Measurements from ENCODE around the gene MTUS2.

MTUS2 gene

DNA sequence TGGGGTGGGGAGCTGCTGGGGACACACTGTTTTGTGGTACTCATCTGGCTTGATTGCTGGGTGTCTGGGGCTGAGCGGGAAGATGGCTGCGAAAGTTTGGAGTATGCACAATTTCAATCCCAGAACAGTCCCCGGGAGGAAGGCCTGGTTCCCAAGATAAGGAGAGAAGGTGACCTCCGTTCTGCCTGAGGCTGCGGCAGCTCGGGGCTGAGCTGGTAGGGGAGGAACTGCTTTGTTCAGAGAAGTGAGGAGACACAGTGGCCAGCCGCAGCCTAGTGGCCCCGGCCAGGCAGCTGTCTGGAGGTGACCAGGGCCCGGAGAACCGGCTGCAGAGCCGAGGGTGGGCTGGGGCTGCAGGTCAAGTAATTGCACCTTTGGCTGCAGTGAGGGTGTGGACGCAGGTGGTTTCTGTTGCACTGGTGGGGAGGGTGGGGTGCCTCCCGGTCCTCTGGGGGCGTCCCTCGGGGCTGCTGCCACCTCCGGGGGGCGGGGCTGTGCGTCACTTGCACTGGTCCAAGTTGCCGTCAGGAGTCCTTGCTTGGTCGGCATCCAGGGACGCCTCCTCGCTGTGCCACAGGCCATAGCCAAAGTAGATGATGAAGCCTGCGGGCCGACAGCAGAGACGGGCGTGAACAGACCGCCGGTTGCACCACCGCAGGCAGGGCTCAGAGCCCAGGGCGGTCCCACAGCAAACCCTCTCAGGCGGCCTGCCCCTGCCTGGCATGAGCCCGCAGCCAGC lies 694.0 kb downstream of the MTUS2 start:
- no peak for FAIRE-seq
- DNase-seq (ENCODE audit: insufficient read length, low spot score): no peak

DNA sequence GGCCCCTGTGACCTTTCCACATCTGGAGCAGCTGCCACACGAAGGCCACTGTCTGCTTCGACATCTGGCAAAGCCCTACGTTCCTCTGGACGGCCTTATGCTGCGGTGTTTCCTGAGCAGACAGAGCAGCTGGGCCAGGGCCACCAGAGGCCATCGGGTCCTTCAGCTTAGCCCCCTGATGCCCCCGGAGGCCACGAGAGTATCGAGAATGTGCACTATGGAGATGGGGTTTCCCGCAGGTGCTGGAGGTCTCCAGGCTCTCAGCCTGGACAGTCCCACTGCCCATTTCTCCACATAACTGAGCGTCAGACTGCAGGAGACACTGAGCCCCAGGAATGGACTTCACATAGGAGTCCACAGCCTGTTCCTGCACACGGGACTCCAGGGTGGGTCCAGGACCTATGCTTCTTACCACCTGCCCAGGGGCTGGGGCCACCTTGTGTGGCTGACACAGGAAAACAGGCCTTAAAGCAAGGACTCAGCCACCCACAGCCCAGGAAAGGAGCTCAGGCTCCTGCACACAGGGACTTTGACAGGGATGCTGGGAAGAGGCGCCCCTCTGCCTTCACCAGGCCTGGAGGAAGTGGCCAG lies 694.7 kb downstream of the MTUS2 start:
- no peak for FAIRE-seq
- DNase-seq (ENCODE audit: insufficient read length, low spot score): no peak

DNA sequence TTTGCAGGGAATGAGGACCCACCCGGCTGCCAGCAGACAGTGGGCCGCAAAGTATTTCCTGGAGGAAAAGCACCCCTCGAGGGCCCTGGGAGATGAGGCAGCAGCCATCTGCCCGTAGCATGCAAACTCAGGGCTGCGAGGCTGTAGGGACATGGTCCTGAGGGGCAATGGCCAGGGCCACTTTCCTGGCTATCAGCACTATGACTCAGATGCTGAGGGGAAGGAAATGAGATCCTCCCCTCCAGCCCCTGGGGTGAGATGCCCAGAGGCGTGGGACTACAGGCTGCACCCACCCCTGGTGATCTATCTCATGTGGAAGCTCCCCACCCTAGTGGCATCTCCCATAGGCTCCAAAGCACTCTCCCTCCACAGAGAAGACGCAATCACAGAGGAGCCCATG lies 695.2 kb downstream of the MTUS2 start:
- no peak for FAIRE-seq
- DNase-seq (ENCODE audit: insufficient read length, low spot score): no peak

DNA sequence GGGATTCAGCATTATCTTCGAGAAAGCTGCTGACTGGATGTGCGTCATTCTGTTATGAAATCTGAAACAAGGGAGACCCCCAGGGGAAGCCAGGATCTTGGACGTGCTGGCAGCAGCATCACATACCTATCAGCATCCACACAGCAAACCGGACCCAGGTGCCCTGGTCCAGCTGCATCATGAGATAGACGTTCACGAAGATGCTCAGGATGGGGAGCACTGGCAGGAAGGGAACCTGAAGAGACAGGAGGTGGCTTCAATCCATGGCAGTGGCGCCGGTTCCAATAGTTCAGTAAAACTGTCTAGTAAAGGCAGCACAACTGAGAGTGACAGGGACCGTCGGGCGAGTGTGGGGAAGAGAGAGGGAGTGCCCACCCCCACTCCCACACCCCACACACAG lies 695.9 kb downstream of the MTUS2 start:
- no peak for DNase-seq (ENCODE audit: insufficient read length, low spot score)
- no peak for FAIRE-seq

DNA sequence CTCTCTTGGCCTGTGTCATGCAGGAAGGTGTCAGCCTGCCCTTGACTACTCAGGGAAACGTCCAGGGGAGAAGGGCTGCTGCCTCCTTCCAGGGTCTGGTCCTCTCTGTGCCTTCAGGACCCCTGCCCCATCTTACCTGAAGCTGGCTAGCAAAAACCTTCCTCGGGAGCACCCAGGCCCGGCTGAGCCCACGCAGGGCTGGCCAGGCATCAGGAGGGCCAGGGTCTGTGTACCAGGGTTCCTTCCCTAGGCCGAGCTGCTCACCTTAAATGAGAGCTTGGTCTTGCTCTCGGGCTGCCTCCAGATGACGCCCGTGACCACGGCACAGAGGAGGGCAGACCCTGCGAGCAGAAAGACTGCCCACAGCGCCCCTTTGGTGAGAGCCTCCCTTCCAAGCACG lies 696.7 kb downstream of the MTUS2 start:
- FAIRE-seq: no peak

DNA sequence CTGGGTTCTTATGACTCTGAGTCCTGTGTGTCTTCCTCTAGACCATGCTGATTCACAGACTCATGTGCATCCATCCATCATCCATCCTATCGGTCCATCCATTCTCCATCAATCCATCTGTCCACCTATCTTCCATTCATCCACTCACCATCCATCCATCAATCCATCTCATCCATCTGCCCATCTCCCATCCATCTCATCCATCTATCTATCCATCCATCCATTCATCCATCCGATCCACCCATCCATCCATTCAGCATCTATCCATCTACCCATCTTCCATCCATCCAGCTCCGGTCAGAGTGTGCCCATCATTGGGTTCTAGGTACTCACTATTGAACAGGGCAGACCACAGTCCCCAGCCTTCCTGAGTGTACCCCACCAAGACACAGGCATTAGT lies 699.8 kb downstream of the MTUS2 start:
- DNase-seq (ENCODE audit: insufficient read length, low spot score): no peak
- no peak for FAIRE-seq

More for the DNA sequence above, 696.7 kb downstream of the MTUS2 start:
- DNase-seq (ENCODE audit: insufficient read length, low spot score): no peak

DNA sequence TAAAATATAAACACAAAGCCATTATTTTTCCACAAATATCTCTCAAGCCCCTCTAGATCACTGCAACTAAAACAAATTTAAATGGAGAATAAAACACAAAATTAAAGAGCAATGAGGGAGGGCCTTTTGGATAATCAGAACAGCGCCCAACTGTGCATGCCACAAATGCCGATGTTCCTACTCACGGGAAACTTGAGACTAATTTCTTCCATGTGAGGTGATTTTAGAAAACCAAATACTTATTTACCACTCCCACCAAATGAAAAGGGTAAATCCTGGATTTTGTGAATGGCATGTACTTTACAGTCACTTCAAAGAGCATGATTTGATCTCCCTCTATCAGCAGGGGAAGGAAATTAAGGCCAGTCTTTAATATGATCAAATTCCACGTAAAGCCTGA lies 700.5 kb downstream of the MTUS2 start:
- no peak for FAIRE-seq
- no peak for DNase-seq (ENCODE audit: insufficient read length, low spot score)

DNA sequence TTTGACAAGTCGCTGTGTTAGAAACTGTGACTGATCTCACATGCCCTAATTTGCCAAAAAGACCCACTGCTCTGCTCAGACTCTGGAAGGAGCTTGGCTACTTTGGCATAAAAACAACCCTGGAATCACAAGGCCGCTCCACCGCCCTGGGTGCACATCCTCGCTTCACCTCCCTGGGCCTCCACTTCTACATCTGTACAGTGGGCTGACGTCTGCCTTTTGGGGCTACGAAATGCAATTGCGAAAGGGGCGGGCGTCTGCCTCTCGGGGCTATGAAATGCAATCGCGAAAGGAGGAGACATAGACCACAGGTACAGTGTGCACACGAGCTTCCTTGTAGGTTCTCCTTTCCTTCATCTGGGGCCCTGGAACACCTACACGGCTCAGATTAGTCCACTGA lies 701.2 kb downstream of the MTUS2 start:
- FAIRE-seq: no peak
- DNase-seq (ENCODE audit: insufficient read length, low spot score): no peak

DNA sequence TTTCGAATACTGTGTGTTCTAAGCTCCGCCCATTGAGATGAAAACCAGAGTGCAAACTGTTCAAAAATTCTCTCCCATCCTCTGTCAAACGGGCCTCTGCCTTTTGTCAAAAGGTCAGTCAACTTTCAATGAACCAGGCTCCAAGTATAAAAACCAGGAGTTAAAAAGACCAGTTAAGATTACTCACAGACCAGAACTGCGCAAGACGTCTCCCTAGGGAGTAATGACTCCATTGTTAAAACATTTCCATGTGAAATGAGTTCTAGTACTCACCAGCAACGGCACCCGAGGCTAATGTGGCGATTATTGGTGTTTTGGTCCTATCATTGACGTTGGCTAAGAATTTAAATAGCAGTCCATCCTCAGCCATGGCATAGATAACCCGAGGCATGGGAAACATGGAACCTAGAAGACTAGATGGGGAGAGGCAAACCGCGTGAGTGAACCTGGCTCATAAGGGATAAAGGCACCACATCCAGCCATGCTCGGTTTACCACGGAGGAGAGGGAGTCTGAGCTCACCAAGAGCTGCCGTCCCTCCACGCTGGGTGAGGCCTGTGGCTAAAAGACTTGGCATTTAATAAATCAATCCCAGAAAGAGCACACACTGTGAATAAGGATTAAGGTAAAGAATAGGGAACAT lies 702.0 kb downstream of the MTUS2 start:
- DNase-seq (ENCODE audit: insufficient read length, low spot score): no peak
- FAIRE-seq: no peak

DNA sequence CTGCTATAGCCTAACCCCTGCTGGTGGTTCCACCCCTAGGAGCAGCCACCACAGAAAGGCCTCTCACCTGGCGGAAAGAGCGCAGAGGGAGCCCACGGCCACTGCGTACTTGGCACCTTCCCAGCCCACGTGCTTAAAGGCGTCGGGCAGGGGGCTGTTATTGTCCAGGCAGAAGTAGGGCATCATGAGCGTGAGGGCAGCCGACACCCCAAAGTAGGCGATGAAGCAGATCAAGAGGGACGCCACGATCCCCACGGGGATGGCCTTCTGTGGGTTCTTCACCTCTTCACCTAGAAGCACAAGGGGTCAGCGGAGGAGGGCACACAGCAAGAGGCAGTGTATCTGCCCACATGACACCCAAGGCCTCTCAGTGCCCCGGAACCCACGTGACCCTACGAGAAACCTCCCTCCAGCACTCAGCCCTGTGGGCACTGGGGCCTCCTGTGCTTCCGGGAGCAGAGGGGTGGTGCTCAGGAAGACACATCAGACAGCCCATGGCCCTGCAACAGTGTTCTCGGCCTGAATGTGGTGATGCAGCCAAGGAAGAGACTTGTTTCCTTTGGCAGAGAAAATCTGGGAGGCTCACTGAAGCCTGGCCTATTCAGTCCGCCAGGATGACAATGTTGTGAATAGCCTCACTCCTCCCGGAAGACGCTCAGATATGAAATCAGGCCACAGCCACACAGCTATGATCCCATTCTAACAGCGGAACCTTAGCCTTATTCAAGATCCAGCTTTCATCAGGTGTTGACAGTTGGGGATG lies 703.2 kb downstream of the MTUS2 start:
- no peak for DNase-seq (ENCODE audit: insufficient read length, low spot score)
- no peak for FAIRE-seq

DNA sequence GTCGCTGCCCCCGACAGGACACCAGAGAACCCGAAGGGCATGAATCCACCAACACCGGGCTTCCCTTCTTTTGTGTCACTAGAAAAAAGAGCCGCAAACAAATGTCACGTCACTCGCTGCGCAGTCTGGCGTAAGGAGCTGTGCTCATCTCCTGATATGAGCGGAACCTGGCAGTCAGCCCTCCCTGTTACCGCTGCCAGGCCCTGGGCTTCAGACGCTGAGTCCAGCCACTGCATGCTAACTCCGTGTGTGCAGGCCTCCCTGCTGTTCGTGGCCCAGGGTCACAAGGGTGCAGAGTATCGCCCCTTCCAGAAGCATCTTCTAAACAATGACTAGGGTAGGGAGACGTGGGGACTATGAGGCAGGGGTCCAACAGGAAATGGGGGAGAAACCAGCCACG lies 704.0 kb downstream of the MTUS2 start:
- FAIRE-seq (no peak), DNase-seq (ENCODE audit: insufficient read length, low spot score) (no peak)

DNA sequence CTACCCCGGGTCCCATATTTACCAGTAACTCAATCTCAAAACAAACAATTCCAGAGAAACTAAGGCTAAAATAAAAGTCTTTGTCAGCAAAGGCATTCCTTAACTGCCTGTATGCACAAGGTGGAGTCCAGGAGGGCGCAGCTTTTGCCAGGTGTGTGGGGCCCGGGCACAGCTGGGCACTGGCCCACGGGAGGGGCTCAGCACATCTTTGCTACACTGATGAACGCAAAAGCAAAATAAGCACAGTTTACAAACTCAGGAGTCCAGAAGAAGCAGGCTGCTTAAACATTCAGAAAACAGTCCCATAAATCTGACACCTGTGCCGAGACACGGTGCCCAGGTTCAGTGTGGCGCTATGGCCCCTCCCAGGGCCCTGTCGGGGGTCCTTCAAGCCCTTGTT lies 704.5 kb downstream of the MTUS2 start:
- no peak for DNase-seq (ENCODE audit: insufficient read length, low spot score)
- no peak for FAIRE-seq

DNA sequence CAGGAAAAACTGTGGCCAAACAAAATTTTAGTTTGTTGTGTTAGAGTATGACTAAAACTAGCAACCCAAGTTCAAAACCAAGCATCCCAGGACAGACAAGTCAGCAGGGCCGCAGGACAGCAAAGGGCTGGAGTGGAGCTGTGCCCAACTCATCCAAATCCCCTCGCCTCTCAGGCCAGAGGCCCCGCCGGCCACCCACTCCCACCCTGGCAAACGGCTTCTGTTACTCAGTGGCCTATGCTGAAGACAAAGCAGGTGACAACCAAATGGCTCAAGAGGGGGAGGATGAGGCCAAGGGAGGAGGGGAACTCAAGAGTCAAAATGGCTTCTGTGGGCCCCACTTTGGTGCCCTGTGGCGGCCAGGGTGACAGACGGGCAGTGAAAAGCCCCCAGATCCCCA lies 705.6 kb downstream of the MTUS2 start:
- DNase-seq (ENCODE audit: insufficient read length, low spot score): no peak
- FAIRE-seq: no peak

DNA sequence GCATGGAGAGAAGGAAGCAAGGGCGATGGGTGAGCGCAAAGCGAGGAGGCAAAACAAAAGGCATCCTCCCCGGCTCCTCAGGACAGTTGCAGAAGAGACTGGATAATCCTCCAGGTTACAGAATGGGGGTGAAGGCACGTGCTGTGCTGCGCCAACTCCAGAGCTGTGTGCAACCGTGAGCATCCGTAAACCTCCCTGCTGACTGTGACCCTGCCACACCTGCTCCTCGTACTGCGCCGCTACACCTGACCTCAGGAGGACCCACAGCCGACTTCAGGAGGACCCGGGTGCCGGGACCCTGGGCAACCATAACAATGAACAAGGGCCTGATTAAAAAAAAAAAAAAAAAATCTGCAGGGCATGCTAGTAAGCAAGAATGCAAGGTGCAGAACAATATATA lies 706.6 kb downstream of the MTUS2 start:
- FAIRE-seq (no peak), DNase-seq (ENCODE audit: insufficient read length, low spot score) (no peak)

DNA sequence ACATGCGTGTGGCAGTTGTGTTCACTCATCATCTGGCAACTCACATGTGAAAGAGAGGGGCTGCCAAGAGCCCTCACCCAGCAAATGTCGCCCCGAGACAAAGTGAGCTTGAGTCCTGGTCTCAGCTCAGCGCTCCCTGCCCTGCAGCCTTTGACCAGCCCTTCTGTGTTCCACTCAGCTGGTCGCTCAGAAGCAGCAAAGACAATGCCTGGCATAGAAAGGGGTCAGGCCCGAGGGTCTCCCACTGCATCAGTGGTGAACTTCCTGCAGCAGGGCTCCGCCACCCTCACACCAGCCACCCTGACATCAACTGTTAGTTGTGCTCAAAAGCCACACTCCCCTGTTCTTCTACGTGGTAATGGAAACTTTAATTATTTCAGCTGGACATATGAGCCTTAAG lies 707.4 kb downstream of the MTUS2 start:
- DNase-seq (ENCODE audit: insufficient read length, low spot score) (no peak), FAIRE-seq (no peak)

DNA sequence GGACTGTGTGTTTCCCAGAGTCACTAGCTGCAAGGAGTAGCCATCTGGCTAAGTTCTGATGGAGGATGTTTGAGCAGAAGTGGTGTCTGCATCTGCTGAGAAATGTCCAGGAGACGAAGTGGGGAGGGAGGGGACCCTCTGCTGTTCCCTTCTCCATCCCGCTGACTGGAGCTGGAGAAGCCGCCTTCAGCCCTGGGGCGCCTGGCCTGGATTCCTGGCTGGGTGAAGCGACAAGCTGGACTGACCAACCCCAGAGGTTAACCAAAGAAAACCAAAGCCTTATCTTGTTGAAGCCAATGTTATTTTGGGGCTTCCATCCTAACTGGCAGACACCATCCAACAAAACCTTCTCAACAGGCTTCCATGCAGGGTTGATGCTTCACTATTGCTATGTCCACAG lies 707.8 kb downstream of the MTUS2 start:
- FAIRE-seq (no peak), DNase-seq (ENCODE audit: insufficient read length, low spot score) (no peak)

DNA sequence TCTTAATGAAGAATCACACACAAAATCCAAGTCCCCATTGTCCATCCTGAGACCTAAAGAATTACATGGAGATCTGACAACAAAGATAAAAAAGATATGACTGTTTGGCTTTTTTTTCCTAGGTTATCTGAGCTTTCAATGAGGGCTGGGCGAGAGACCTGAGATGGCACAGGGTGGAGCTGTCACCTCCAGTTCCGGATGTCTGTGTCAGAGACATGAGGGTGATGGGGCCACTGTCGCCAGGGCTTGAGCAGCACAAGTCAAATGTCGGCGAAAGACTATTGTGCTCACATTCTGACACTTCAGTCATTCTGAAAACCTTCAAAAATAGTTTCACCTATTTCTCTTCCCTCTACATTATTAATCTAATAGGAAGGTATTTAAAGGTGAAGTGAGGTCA lies 709.6 kb downstream of the MTUS2 start:
- no peak for FAIRE-seq
- no peak for DNase-seq (ENCODE audit: insufficient read length, low spot score)

DNA sequence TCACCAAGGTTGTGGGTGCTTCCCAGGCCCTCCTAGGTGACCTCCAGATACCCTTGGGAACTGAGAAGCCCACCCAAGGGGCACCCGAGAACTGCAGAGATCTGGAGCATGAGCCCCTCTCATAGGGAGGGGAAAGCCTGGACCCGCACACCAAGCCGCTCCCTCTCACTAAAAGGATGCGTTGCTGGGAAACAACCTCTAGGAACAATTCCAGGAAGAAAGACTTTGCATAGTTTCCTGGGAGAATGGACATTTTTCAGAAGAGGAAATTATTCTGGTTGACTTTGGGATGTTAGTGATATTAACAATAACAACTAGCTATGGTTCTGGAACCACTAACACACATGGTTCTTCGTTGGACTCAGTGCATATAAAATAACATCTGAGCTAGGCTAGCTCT lies 710.8 kb downstream of the MTUS2 start:
- FAIRE-seq: no peak
- no peak for DNase-seq (ENCODE audit: insufficient read length, low spot score)

DNA sequence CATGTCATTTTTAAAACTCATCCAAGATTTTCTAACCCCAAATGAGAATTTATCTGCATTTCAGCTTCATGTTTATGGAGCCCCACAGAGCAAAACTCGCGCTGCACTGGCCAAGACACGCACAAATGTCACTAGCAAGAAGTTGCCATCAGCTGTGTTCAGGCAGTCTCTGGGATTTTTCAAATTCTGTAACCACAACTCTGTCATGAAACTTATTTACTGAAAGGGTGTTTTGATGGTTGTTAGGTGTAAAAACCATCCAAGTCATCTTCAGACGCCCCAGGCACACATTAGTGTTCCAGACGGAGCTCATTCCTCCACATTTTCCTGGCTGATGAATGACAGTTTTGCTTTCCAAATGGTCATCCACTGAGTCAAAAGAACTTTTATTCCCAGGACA lies 712.0 kb downstream of the MTUS2 start:
- DNase-seq (ENCODE audit: insufficient read length, low spot score) (no peak), FAIRE-seq (no peak)

DNA sequence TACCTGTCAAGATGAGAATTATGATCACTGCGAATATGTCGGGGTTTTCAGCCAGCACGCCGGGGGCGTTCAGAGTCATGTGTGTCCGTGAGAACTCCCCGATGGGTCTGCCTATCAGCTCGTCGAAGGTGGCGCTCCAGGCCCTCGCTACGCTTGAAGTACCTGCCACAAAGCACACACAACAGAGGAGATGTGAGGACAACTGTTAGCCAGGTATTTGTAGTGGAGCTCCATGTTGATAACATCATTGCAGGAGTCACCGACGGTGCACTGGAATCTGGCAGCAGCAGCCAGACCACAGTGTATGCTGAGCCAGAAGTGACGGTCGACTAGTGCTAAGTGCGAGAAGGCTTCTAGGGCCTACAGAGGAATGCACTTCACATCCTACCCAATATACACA lies 712.7 kb downstream of the MTUS2 start:
- DNase-seq (ENCODE audit: insufficient read length, low spot score): no peak
- FAIRE-seq: no peak

DNA sequence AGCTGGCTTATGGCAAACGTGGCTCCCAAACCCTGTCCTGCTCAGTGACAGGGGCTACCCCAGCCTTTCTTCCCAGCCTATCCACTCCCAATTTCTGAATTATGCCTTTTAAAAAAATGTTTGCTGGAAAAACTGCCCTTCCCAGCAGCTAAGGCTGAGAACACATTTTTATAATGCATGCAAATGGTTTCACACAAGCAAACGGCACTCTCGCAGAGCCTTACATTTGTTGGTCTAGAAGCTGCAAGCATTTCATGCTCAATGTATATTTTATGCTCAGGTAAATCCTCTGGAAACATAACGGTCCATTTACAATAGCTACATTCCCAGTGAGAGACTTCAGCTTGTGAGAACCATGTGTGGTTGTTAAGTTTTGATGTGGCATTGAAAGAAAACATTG lies 713.9 kb downstream of the MTUS2 start:
- DNase-seq (ENCODE audit: insufficient read length, low spot score) (no peak), FAIRE-seq (no peak)
